H9 (cell line): ENCODE results near the gene ACER3. TPM values are rescaled to one million over a fixed set of nuclear protein-coding genes. Genes with fewer than 3 reads are reported as not detected.

Experiments
- DNase-seq: peaks from one replicate; pipeline ENCODE4 v3.0.0-alpha.2; 2017
- H2AFZ ChIP-seq: one replicate; pipeline ENCODE4 v1.6.1; 2013; ENCODE audit warnings: mild to moderate bottlenecking, low read length, control low read depth, moderate library complexity
- H2AK5ac ChIP-seq: 2 replicates; pipeline ENCODE4 v1.6.1; 2013; ENCODE audit warnings: low read length, control low read depth, mixed read lengths; ENCODE audit not compliant: insufficient read length
- H2BK120ac ChIP-seq: one replicate; pipeline ENCODE4 v1.6.1; 2013; ENCODE audit warnings: low read depth, mild to moderate bottlenecking, low read length, control low read depth, inconsistent platforms; ENCODE audit not compliant: poor library complexity, severe bottlenecking
- H2BK12ac ChIP-seq: 2 replicates; pipeline ENCODE4 v1.6.1; 2013; ENCODE audit warnings: low read length, control low read depth, mixed read lengths, low read depth; ENCODE audit not compliant: insufficient read length
- H2BK15ac ChIP-seq: 2 replicates; pipeline ENCODE4 v1.6.1; 2013; ENCODE audit warnings: low read depth, low read length, control low read depth
- H2BK20ac ChIP-seq: one replicate; pipeline ENCODE4 v1.6.1; 2013; ENCODE audit warnings: low read depth, mild to moderate bottlenecking, low read length, control low read depth, inconsistent platforms; ENCODE audit not compliant: poor library complexity, severe bottlenecking
- H2BK5ac ChIP-seq: 2 replicates; pipeline ENCODE4 v1.6.1; 2013; ENCODE audit warnings: low read length, control low read depth, mixed read lengths; ENCODE audit not compliant: insufficient read length
- H3K14ac ChIP-seq: 2 replicates; pipeline ENCODE4 v1.6.1; 2013; ENCODE audit warnings: low read length, control low read depth; ENCODE audit not compliant: insufficient read depth
- H3K18ac ChIP-seq: 2 replicates; pipeline ENCODE4 v1.6.1; 2013; ENCODE audit warnings: low read depth, mild to moderate bottlenecking, mixed read lengths, low read length, control low read depth; ENCODE audit not compliant: insufficient read length
- H3K23ac ChIP-seq: 2 replicates; pipeline ENCODE4 v1.6.1; 2013; ENCODE audit warnings: low read length, control low read depth, mixed read lengths, low read depth; ENCODE audit not compliant: insufficient read length
- H3K23me2 ChIP-seq: 2 replicates; pipeline ENCODE4 v1.6.1; 2013; ENCODE audit warnings: low read depth, mild to moderate bottlenecking, mixed read lengths, low read length, control low read depth; ENCODE audit not compliant: insufficient read length, poor library complexity, severe bottlenecking
- H3K27ac ChIP-seq: 2 replicates; pipeline ENCODE4 v1.5.1; 2013; ENCODE audit warnings: low read length, control low read depth, mixed read lengths, low read depth; ENCODE audit not compliant: insufficient read length
- H3K27me3 ChIP-seq: 2 replicates; pipeline ENCODE4 v1.6.1; 2013; ENCODE audit warnings: low read length, control low read depth, inconsistent platforms; ENCODE audit not compliant: insufficient read depth
- H3K4ac ChIP-seq: 2 replicates; pipeline ENCODE4 v1.6.1; 2013; ENCODE audit warnings: low read depth, mild to moderate bottlenecking, control low read depth, inconsistent platforms, low read length, moderate library complexity
- H3K4me1 ChIP-seq: 2 replicates; pipeline ENCODE4 v1.6.1; 2013; ENCODE audit warnings: low read length, control low read depth, inconsistent platforms; ENCODE audit not compliant: insufficient read depth
- H3K4me2 ChIP-seq: 2 replicates; pipeline ENCODE4 v1.6.1; 2013; ENCODE audit warnings: low read length, control low read depth, mixed read lengths; ENCODE audit not compliant: insufficient read length, insufficient read depth
- H3K56ac ChIP-seq: 2 replicates; pipeline ENCODE4 v1.6.1; 2013; ENCODE audit warnings: low read depth, mild to moderate bottlenecking, mixed read lengths, low read length, control low read depth; ENCODE audit not compliant: insufficient read length
- H3K79me1 ChIP-seq: 2 replicates; pipeline ENCODE4 v1.6.1; 2013; ENCODE audit warnings: low read depth, mild to moderate bottlenecking, moderate library complexity, low read length, control low read depth, inconsistent platforms; ENCODE audit not compliant: insufficient read depth, poor library complexity, severe bottlenecking
- H3K79me2 ChIP-seq: 2 replicates; pipeline ENCODE4 v1.6.1; 2013; ENCODE audit warnings: low read length, control low read depth, inconsistent platforms; ENCODE audit not compliant: insufficient read depth
- H3K9ac ChIP-seq: 2 replicates; pipeline ENCODE4 v1.6.1; 2013; ENCODE audit warnings: low read length, control low read depth, mixed read lengths; ENCODE audit not compliant: insufficient read length; ENCODE audit errors: extremely low read depth
- H3K9me3 ChIP-seq: one replicate; pipeline ENCODE4 v1.6.1; 2013; ENCODE audit warnings: low read depth, low read length, inconsistent platforms; ENCODE audit not compliant: control insufficient read depth
- H3T11ph ChIP-seq: one replicate; pipeline ENCODE4 v1.6.1; 2013; ENCODE audit warnings: mild to moderate bottlenecking, low read length, control low read depth, inconsistent platforms
- H4K20me1 ChIP-seq: one replicate; pipeline ENCODE4 v1.6.1; 2013; ENCODE audit not compliant: control insufficient read depth, insufficient read length, insufficient read depth
- H4K5ac ChIP-seq: 2 replicates; pipeline ENCODE4 v1.6.1; 2013; ENCODE audit warnings: low read depth, mild to moderate bottlenecking, mixed read lengths, low read length, control low read depth; ENCODE audit not compliant: insufficient read length
- H4K8ac ChIP-seq: replicated peaks from 2 replicates; pipeline ENCODE4 v1.6.1; 2013; ENCODE audit warnings: low read length, control low read depth, mixed read lengths, low read depth; ENCODE audit not compliant: insufficient read length
- H4K91ac ChIP-seq: 2 replicates; pipeline ENCODE4 v1.6.1; 2013; ENCODE audit warnings: low read depth, mild to moderate bottlenecking, moderate library complexity, mixed read lengths, low read length, control low read depth; ENCODE audit not compliant: insufficient read length
- H3K27ac Mint-ChIP-seq, 3 experiments: 2 replicates in 2 of 3; 3 replicates in 1 of 3; pipeline ENCODE4 v1.8.0; 2020 to 2021; ENCODE audit warnings: mixed read lengths in 3 of 3, mild to moderate bottlenecking in 1 of 3, moderate library complexity in 1 of 3
- H3K27me3 Mint-ChIP-seq: 2 replicates; pipeline ENCODE4 v1.8.0; 2021; ENCODE audit warnings: low read depth, mild to moderate bottlenecking, moderate library complexity, mixed read lengths
- H3K36me3 Mint-ChIP-seq, 3 experiments: 2 replicates in 2 of 3; 3 replicates in 1 of 3; pipeline ENCODE4 v1.8.0; 2020 to 2021; ENCODE audit warnings: low read depth in 3 of 3, mixed read lengths in 3 of 3; ENCODE audit not compliant: insufficient read depth in 1 of 3
- H3K4me1 Mint-ChIP-seq, 2 experiments: 2 replicates each; pipeline ENCODE4 v1.8.0; 2020; ENCODE audit warnings: mixed read lengths in 2 of 2
- H3K4me3 Mint-ChIP-seq, 2 experiments: 2 replicates in 1 of 2; 3 replicates in 1 of 2; pipeline ENCODE4 v1.8.0; 2020 to 2021; ENCODE audit warnings: mild to moderate bottlenecking in 2 of 2, mixed read lengths in 2 of 2, moderate library complexity in 1 of 2
- H3K9me3 Mint-ChIP-seq, 2 experiments: 2 replicates in 1 of 2; 3 replicates in 1 of 2; pipeline ENCODE4 v1.8.0; 2020; ENCODE audit warnings: mild to moderate bottlenecking in 2 of 2, mixed read lengths in 2 of 2, moderate library complexity in 1 of 2
- WGBS: extraction: QIAGEN DNeasy Blood & Tissue Kit; methylation state at CpG from one replicate; pipeline ENCODE4 v1.1.7; 2013; ENCODE audit warnings: missing lambda C conversion rate, low lambda C conversion rate, mixed read lengths; ENCODE audit not compliant: insufficient read length; ENCODE audit errors: extremely low coverage; 5-methylcytosine and 5-hydroxymethylcytosine counted together
- total RNA-seq: library from RNA; stranded (reverse); gene quantifications from 2 replicates; pipeline ENCODE4 v1.2.1, GENCODE V29; 2021
- TF ChIP-seq, protein P1 (sequence below): fragments of 200-600 bp; sonication (generic); conservative IDR thresholded peaks from 3 replicates; pipeline ENCODE4 v1.8.0; 2021; ENCODE audit warnings: antibody characterized with exemption, mild to moderate bottlenecking

ACER3 gene
- total RNA-seq, 1 experiment from 2014 or later, result 14.7 TPM

DNA sequence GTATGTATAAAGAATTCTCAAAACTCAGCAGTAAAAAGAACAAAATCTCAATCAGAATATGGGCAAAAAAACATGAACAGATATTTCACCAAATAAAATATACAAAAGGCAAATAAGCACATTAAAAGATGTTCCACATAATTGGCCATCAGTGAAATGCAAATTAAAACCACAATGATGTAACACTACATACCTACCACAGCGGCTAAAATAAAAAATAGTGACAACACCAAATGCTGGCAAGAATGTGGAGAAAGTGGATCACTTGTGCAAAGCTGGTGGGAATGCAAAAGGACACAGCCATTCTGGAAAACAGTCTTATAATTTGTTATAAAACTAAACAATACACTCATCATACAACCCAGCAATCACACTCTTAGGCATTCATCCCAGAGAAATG, 38.3 kb upstream of the ACER3 start:
- H3K56ac ChIP-seq, result no peak overlapping the region
- H3K9me3 ChIP-seq, result no peaks in the 10 kb centered on the region
- Mint-ChIP-seq H3K27ac (no peak overlapping the region), H3K4me1 (peaks cover 21 to 22% of the 10 kb centered on the region in 2 experiments), H3K27me3 (peaks cover 3% of the 10 kb centered on the region), H3K4me3 (no peak overlapping the region), H3K36me3 (peaks cover 9 to 29% (median 18%) of the 10 kb centered on the region in 3 experiments; a peak in 6 of 7 replicates), H3K9me3 (peaks cover 35 to 40% of the 10 kb centered on the region in 2 experiments)
- no peaks in the 10 kb centered on the region for H4K20me1 ChIP-seq
- TF ChIP-seq, protein P1, sequence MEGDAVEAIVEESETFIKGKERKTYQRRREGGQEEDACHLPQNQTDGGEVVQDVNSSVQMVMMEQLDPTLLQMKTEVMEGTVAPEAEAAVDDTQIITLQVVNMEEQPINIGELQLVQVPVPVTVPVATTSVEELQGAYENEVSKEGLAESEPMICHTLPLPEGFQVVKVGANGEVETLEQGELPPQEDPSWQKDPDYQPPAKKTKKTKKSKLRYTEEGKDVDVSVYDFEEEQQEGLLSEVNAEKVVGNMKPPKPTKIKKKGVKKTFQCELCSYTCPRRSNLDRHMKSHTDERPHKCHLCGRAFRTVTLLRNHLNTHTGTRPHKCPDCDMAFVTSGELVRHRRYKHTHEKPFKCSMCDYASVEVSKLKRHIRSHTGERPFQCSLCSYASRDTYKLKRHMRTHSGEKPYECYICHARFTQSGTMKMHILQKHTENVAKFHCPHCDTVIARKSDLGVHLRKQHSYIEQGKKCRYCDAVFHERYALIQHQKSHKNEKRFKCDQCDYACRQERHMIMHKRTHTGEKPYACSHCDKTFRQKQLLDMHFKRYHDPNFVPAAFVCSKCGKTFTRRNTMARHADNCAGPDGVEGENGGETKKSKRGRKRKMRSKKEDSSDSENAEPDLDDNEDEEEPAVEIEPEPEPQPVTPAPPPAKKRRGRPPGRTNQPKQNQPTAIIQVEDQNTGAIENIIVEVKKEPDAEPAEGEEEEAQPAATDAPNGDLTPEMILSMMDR, result no peak
- no peak overlapping the region for H4K8ac ChIP-seq
- H3K79me2 ChIP-seq, result no peaks in the 10 kb centered on the region
- no peak overlapping the region for H3K14ac ChIP-seq
- H3K27ac ChIP-seq, result no peak overlapping the region
- no peak overlapping the region for H2BK5ac ChIP-seq
- H3K9ac ChIP-seq, result no peak overlapping the region
- no peak overlapping the region for H4K91ac ChIP-seq
- H2AK5ac ChIP-seq, result no peak overlapping the region
- H2BK12ac ChIP-seq, result no peak overlapping the region
- no peak overlapping the region for H4K5ac ChIP-seq
- no peak overlapping the region for H2BK120ac ChIP-seq
- no peak overlapping the region for H3K18ac ChIP-seq
- no peak overlapping the region for H3K4me2 ChIP-seq
- no peak overlapping the region for H3K23ac ChIP-seq
- no peaks in the 10 kb centered on the region for H3K27me3 ChIP-seq
- no peak overlapping the region for H2BK15ac ChIP-seq
- no peak overlapping the region for H3K4ac ChIP-seq
- no CpG with 5 or more reads among the region's 1 CpG for WGBS
- 0 out of 2 replicates have a peak, but pooled peaks cover 3% of the 10 kb centered on the region for H3K4me1 ChIP-seq
- H2BK20ac ChIP-seq, result no peak overlapping the region
- DNase-seq, result no peak
- no peak overlapping the region for H3T11ph ChIP-seq
- no peaks in the 10 kb centered on the region for H3K79me1 ChIP-seq
- no peak overlapping the region for H2AFZ ChIP-seq
- H3K23me2 ChIP-seq, result no peaks in the 10 kb centered on the region
